GM21619 (cell line): ENCODE measurements around the gene DNASE2.
"Not testable (repeated sequence)": the region's sequence is repeated elsewhere in the genome, so short reads cannot be mapped to it uniquely, and the experiment has no call there.

ENCODE experiments used
- ATAC-seq: cut with Tn5 transposase; IDR thresholded peaks from one replicate; pipeline ENCODE4 v1.9.1; 2021; ENCODE audit not compliant: unreplicated experiment

The DNASE2 gene

GRCh38 chr19:12865746-12866415, 15.4 kb downstream of the DNASE2 start:
- no peak for ATAC-seq

DNA sequence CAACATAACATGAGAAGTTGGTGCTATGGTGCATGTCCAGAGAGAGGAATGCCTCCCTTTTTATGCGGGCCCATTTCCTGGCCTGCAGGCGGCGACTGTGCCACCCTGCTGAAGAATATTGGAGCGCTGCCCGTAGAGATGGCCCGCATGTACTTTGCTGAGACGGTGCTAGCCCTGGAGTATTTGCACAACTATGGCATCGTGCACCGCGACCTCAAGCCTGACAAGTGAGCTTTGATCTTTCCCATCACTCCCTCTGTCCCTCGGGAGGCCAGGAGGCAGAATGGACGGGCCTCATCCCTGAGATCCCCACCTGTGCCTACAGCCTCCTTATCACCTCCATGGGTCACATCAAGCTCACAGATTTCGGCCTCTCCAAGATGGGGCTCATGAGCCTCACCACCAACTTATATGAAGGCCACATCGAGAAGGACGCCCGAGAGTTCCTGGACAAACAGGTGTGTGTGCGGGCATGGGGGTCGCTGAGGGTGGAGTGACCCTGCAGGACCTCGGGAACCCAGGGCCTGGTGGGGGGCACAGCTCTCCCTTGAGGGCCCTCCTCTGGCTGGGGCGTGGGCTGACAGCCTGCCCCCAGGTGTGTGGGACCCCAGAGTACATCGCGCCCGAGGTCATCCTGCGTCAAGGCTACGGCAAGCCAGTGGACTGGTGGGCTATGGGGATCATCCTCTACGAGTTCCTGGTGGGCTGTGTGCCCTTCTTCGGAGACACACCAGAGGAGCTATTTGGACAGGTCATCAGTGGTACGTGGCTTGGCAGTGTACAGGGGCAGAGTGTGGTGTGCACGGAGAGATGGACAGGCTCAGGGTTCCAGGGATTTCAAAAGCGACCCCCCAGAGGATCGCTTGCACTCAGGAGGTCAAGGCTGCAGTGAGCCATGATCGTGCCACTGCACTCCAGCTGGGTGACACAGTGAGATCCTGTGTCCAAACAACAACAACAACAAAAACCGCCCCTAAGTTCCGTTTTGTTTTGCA, 16.2 kb downstream of the DNASE2 start:
- ATAC-seq, result no peak

DNA sequence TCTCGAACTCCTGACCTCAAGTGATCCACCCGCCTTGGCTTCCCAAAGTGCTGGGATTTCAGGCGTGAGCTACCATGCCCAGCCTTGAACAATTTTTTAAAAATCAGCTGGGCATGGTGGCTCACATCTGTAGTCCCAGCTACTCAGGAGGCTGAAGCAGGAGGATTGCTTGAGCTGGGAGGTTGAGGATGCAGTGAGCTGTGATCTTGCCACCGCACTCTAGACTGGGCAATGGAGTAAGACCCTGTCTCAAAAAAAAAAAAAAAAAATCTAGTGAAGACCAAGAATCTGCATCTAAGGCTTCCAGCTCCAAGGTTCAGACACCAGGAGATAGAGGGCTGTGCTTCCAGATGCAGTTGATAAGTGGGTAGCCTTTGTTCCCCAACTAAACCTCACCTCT, 17.1 kb downstream of the DNASE2 start:
- ATAC-seq, result no peak

GRCh38 chr19:12859546-12859945, 21.7 kb downstream of the DNASE2 start:
- ATAC-seq, result no peak

DNA sequence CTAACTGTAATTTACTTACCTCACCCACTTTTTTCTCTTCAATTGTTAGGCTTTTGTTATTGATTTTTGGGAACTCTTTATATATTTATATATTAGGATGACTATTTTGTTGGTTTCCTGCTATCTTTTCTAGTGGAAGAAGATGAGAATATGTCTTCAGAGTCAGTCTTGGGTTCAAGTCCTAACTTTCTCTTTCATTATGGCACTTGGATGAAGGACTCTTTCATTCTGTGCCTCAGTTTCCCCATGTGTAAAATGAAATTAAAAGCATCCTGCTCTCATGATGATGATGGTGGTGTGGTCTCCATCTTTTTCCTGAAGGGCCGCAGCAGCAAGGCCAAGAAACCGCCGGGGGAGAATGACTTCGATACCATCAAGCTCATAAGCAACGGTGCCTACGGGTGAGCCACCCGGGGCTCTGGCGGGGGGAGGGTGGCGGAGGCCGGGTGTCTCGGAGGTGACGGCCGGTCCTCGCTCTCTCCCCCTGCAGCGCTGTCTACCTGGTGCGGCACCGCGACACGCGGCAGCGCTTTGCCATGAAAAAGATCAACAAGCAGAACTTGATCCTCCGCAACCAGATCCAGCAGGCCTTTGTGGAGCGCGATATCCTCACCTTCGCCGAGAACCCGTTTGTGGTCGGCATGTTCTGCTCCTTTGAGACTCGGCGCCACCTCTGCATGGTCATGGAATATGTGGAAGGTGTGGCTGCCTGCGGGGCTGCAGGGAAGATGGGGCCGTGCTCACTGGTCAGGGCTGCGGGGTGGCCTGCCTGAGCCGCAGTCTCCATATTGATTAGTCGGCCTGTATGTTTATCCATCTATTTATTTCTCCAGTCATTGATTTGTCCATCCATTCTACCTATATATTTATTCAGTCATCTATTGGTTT, 23.0 kb downstream of the DNASE2 start:
- no peak for ATAC-seq

- ATAC-seq, result no peak
Measured at GRCh38 chr19:12856653-12857052, 24.6 kb downstream of the DNASE2 start.

- ATAC-seq, result peak; percentile 58
Measured at GRCh38 chr19:12847159-12848139, 33.8 kb downstream of the DNASE2 start.

- ATAC-seq, result not testable (repeated sequence)
Measured at GRCh38 chr19:12846613-12847012, 34.6 kb downstream of the DNASE2 start.

- no peak for ATAC-seq
Measured at GRCh38 chr19:12843999-12844732, 37.1 kb downstream of the DNASE2 start.

DNA sequence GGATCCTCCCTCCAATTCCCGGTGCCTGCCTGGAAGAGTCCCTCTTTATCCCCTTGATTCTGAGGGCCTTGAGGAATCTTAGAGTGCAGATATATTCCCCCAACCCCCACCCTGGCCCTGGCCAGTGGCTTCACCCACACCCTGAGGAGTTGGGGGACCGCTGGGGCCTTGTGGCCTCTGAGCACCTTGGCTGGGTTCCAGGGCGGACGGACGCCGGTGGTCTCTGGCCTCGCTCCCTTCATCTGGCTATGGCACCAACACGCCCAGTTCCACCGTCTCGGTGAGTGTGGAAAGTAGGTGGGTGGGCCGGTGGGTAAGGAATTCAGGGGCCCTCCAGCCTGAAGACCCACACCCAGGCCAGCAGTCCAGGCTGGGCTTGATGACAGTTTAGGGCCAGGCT, 37.9 kb downstream of the DNASE2 start:
- no peak for ATAC-seq

DNA sequence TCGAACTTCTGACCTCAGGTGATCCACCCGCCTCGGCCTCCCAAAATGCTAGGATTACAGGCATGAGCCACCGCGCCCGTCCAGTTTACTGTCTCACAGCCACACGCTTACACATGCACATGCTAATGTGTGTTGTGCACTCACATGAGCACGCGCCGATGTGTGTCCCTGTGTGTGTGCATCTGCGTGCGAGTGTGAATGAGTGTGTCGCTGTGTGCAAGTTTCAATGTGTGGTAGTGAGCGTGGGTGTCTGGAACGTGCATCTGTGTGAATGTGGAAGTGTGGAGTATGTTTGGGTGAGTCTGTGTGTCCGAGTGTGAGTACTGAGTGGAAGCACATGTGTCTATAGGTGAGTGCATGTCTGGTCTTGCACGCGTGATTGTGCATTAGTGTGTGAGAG, 38.7 kb downstream of the DNASE2 start:
- no peak for ATAC-seq

DNA sequence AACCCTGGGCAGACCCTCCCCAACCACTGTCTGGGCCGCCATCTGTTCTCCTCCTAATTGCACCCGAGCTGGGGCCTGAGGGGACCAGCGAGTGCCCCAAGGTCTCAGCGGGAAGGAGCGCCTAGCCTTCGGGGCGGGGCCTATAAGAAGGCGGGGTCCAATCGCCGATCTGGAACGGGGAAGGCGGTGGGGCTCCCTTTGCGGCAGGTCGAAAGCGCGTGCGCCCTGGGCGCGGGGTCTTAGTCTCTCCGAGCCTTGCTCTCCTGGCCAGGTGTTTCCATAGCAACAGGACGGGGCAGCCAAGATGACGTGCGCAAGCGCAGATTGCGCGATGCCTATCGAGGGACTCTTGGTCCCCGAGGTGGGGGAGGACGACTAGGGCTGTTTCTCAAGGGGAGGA, 40.2 kb downstream of the DNASE2 start:
- no peak for ATAC-seq

GRCh38 chr19:12840091-12841079, 40.9 kb downstream of the DNASE2 start:
- no peak for ATAC-seq

- ATAC-seq, result no peak
Measured at GRCh38 chr19:12838886-12839756, 42.1 kb downstream of the DNASE2 start.

GRCh38 chr19:12838182-12838885, 42.9 kb downstream of the DNASE2 start, which contains the start of gene MAST1:
MAST1 (plus strand) TSS chr19:12838515; CDS start chr19:12838573, 58 bp downstream.
- ATAC-seq, result no peak

DNA sequence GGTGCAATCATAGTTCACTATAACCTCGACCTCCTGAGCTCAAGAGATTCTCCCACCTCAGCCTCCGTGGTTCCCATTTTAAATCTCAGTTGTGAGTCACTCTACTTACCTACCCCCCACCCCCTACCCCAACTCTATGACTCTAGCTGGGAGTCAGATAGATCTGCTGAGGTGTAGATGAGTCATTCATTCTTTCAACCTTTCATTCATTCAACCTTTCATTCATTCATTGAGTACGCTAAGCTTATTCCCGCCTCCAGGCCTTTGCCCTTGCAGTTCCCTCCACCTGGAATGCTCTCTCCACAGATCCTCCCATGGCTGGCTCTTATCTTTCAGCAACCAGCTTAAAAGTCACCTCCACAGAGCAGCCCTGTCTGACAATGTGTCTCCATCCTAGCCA, 44.0 kb downstream of the DNASE2 start:
- no peak for ATAC-seq

DNA sequence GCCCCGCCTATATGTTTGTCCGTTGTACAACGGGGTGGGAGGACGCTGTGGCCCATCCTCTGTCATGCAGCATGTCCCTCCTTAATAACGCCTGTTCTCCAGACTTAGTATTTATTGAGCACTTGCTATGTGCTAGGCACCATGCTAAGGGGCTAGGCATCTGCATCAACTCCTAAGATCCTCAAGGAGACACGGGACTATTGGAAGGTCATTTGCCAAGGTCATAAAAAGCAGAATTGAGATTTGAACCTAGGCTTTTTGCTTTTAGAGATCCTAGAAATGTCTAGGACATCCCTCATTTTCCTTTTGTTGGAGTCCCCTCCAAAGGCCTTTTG, 44.8 kb downstream of the DNASE2 start:
- ATAC-seq, result no peak
